Uterus (tissue), 2 donors: ENCODE data around the gene SRSF5.

ENCODE experiments used
- POLR2A ChIP-seq, 2 donors: fragments of 450-650 bp; IDR thresholded peaks; one replicate each; pipeline ENCODE4 v1.6.1; 2016; ENCODE audit warnings: antibody characterized with exemption in 2 of 2, mild to moderate bottlenecking in 1 of 2, moderate library complexity in 1 of 2
- TF ChIP-seq, protein P1 (sequence below), 4 experiments: fragments of 200-600 bp in 2 of 4; fragments of 450-650 bp in 2 of 4; sonication (generic) in 2 of 4; IDR thresholded peaks; one replicate each; pipeline ENCODE4 v1.5.1; 2016 to 2019; ENCODE audit warnings: antibody characterized with exemption in 4 of 4, mild to moderate bottlenecking in 2 of 4, moderate library complexity in 1 of 4

DNA sequence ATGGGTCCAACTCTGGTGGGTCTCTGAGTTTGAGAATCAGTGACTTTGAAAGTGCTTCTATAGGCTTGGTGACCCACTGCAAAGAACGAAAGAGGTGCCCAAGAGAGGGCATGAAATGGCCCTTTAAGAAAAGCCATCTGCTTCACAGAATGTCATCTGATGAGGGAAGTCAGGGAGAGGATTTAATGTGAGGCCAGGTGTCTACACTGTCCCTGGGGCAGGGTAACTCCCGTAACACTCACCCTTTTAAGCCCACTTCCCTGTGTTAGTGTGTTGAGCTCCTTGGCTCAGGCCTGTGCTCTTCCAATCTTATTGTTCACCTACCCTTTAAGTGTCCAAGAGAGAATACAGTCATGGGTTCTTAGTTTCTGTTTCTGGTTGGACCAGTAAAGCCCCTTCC, 16.4 kb upstream of the SRSF5 start:
- TF ChIP-seq POLR2A (IDR thresholded peaks at IDR 0.05), result no peak
- TF ChIP-seq, protein P1, sequence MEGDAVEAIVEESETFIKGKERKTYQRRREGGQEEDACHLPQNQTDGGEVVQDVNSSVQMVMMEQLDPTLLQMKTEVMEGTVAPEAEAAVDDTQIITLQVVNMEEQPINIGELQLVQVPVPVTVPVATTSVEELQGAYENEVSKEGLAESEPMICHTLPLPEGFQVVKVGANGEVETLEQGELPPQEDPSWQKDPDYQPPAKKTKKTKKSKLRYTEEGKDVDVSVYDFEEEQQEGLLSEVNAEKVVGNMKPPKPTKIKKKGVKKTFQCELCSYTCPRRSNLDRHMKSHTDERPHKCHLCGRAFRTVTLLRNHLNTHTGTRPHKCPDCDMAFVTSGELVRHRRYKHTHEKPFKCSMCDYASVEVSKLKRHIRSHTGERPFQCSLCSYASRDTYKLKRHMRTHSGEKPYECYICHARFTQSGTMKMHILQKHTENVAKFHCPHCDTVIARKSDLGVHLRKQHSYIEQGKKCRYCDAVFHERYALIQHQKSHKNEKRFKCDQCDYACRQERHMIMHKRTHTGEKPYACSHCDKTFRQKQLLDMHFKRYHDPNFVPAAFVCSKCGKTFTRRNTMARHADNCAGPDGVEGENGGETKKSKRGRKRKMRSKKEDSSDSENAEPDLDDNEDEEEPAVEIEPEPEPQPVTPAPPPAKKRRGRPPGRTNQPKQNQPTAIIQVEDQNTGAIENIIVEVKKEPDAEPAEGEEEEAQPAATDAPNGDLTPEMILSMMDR (IDR thresholded peaks at IDR 0.05), result no peak
